Stimulated activated CD8-positive, alpha-beta memory T cell treated with anti-CD3 and anti-CD28 coated beads, Interleukin-12 subunit alpha, Interleukin-12 subunit beta, amount 100 ng/mL, for 1 hour (primary cell): ENCODE results near the gene ZNF709.
"Not testable (repeated sequence)": the region's sequence is repeated elsewhere in the genome, so short reads cannot be mapped to it uniquely, and the experiment has no call there.

Experiments used
- DNase-seq: peaks from one replicate; pipeline ENCODE4 v3.0.0-alpha.2; 2020; ENCODE audit warnings: low read depth

Gene ZNF709

GRCh38 chr19:12453495-12453894 lies 31.1 kb downstream of the ZNF709 start:
- no peak for DNase-seq

- DNase-seq: no peak
Measured at GRCh38 chr19:12450844-12451243, 33.8 kb downstream of the ZNF709 start.

GRCh38 chr19:12448808-12449207 lies 35.8 kb downstream of the ZNF709 start:
- no peak for DNase-seq

- peak; percentile 97 for DNase-seq
Measured at GRCh38 chr19:12440541-12441316, 43.9 kb downstream of the ZNF709 start, which contains the start of gene ZNF443. Gene ZNF443, minus strand, starts transcription at chr19:12441021. Its CDS starts 107 bp downstream, at chr19:12440914.

- peak; percentile 37 for DNase-seq
Measured at GRCh38 chr19:12439686-12440540, 44.7 kb downstream of the ZNF709 start.

- DNase-seq: not testable (repeated sequence)
Measured at GRCh38 chr19:12430726-12431299, 53.8 kb downstream of the ZNF709 start.

GRCh38 chr19:12425888-12426274 lies 58.7 kb downstream of the ZNF709 start:
- no peak for DNase-seq

- no peak for DNase-seq
Measured at GRCh38 chr19:12425236-12425887, 59.3 kb downstream of the ZNF709 start.

GRCh38 chr19:12417273-12417672 lies 67.3 kb downstream of the ZNF709 start:
- DNase-seq: not testable (repeated sequence)

- no peak for DNase-seq
Measured at GRCh38 chr19:12411893-12412292, 72.7 kb downstream of the ZNF709 start.
